SHP77 treated with DMSO at 0.1 percent for 48 hours (cell line): Measurements from ENCODE around the gene PON2.
"Not testable (repeated sequence)": the region's sequence is repeated elsewhere in the genome, so short reads cannot be mapped to it uniquely, and the experiment has no call there.

Experiments used
- DNase-seq: peaks from one replicate; lab custom pipeline; 2025; lab: John Stamatoyannopoulos, UW

PON2 gene

DNA sequence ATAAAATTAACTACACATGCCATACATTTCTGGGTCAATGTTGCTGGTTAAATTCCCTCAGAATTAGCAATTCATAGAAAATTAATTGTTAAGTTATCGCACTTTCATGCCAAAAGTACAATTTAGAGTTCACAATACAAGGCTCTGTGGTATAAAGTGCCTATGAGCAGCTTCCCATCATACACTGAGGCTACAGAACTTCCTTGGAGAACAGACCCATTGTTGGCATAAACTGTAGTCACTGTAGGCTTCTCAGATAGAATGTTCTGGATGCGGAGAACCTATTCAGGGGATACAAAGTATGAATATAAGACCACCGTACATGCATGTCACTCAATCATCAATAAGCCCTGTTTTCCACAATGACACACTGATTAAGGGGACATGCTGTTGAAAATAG, 29.6 kb downstream of the PON2 start:
- no peak for DNase-seq

DNA sequence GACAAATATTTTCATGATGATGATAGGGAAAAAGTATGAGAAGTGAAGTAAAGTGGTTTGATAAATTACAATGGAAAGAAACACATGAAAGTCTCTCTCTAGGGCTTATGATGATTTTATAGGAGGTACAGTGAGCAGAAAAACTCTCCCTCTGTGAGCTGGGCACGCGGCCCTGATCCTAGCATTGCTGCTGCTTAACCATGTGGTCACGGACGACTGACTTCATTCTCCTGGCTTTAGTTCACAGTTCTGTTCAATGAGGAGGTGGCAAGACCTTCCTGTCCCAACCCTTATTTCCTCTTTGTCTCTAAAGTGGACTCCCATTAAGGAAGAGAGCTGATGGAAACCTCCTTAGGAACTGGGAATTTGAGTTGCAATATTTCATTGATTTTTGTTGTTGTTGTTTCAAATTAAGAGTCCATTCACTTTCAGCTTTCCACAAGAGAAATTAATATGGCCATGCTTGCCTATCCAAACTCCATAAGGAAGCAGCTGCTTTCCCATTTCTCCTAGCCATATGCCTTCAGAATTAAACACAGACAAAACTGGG, 30.4 kb downstream of the PON2 start:
- no peak for DNase-seq

DNA sequence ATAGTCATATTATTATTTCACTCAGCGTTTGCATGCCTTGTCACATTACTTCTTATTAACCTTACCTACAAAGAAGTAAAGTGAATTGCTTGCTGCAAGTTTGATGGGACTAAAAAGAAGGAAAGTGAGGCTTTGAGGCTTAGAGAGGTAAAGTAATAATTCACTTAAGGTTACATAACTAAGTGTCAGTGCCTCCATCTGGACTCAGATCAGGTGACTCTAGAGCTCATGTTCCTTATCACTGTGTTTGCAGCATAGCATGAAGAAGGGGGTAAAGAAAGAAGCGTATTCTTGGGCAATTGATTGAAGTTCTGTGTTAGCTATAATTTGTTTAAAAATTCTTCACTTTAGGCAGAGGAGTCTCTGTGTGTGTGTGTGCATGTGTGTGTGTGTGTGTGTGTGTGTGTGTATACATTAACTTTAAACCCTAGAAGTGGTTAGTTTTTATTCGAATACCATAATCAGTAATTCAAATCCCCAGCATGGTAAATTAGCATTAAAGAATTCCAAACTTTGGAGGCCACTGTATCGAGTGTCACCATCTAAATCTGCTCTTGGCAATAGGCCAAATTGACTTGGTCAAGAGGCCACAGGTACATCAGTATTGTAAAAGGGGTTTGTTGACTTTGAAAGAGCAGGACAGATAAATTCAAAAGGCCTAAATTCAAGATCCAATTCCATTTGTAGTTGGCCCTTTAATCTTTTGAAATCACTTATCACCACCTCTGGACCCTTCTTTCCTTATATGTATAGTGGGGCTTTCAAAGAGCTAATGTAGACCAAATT, 36.5 kb downstream of the PON2 start:
- DNase-seq, result no peak

DNA sequence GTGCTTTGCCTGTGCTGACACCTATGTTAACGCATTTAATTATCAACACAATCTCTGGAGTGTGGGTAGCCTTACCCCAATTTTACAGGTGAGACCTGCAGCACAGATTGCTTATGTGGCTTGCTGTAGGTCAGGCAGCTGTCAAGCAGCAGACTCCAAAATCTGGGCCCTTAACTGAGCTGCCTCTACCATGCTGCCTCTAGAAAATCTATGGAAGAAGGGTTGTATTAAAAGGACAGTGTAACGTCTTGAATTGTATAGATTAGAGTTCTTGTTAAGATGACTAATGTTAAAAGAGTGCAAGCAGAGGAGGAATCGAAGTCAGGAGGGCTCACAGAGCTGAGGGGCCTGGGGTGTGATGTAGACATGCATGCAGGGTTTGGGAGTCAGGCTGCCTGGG, 37.4 kb downstream of the PON2 start:
- DNase-seq, result no peak

DNA sequence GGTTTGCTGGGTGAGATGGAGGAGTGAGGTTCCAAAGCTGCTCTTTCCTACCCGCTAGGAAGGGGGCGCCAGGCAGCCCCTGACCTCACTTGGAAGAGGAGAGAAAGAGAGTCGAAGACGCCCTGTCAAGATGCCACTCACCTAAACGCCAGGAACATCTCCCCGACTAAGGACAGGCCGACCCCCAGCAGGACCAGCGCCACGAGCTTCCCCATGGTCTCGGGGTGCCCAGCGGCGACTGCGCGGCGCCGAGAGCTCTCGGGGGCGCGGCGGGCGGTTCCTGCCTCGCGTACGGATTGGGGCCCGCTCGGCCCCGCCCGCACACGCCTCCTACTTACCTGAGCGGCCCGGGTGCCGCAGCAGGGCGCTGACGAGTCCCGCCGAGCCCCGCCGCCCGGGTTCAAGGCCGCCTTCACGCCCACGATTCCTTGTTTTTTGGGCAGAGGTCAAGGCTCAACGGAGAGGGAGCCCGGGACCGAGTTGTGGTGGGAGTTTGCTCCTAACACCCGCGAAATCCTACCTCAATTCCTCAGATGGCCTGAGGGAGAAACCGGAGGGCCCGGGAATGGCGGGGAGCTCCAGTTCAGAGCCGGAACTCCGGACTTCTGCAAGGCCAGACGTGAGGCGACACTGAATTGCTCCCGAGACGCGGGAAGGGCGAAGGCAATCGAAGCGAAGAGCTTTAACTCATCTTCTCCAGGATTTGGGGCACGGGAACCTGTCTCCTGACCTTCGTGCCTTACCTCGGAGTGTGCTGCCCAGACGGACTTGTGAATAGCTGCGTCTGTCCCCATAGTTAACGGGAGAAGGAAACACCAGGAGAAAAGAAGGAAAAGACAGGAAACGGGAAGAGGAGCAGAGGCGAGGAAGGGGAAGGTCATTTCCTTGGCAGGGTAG, 38.4 kb downstream of the PON2 start, which contains the start of gene PON3:
Gene PON3 (minus strand): TSS at position 240 of the 897 bp plus-strand sequence. CDS start 25 bp downstream, at position 215.
- no peak for DNase-seq

DNA sequence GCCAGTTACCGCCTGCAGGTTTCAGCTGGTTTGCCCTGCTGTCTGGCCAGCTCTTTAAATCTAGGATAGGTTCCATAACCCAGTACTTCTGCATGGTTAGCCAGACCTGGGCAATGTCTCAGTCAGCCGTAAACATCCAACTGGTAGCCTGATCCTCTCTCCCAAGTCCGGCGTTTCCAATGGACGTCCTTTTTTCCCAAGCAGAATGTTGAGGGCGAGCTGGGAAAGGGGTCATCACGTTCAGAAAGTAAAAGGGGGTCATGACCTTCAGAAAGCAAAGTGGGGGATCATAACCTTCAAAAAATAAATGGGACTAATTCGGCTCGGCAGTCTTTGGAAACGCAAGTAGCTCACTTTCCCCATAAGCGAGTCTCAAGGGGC, 39.1 kb downstream of the PON2 start:
- DNase-seq, result no peak

DNA sequence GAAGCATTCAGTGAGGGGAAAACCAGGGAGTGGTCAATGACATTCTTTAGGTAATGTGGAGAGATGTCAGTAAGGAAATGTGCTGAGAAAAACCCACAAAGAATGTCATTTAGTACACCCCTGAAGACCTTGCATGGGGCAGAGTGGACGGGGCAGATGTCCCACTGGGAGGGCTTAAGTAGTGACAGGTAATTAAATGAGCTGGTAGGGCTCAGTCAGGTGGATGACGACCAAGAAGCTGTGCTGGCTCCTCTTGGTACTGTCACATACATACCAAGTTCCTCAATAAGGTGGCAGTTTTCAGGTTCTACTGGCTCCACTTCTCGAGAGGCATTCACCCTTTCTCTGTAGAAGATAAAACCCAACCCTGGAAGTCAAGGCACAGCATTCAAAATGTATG, 40.5 kb downstream of the PON2 start:
- no peak for DNase-seq

DNA sequence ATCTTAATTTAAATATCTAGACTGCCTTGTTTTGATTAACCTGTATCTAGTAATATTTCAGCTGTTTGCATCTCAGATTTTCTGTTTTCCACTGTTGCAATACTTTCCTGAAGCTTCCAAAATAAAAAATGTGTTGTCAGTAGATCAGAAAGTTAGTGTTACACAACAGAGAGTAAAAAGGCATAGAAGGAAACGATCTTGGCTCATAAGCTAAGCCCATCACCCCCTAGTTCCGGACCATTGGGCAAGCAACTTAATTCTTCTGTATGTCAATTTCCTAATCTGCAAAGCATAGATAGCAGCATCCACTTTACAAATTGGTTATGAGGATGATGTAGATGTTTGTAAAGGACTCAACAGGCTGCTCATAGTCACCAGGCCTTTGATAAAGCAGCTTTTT, 43.1 kb downstream of the PON2 start:
- no peak for DNase-seq

DNA sequence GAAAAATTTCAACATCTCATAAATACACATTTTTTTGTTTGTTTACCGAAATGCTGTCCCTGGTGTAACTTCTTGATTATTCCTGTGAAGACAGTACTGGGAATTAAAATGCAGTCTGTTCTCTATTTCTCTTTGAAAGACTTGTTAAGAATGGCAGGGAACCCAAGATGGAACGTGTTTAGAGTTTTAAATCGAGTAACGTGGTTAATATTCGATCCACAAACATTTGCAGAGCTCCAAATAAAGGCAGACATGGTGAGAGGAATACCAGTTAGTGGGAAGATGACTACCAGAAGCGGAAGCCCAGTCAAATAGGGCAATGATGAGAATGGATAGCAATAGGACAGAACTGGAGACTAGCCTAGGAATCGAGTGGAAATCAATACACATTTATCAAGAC, 45.3 kb downstream of the PON2 start:
- no peak for DNase-seq

DNA sequence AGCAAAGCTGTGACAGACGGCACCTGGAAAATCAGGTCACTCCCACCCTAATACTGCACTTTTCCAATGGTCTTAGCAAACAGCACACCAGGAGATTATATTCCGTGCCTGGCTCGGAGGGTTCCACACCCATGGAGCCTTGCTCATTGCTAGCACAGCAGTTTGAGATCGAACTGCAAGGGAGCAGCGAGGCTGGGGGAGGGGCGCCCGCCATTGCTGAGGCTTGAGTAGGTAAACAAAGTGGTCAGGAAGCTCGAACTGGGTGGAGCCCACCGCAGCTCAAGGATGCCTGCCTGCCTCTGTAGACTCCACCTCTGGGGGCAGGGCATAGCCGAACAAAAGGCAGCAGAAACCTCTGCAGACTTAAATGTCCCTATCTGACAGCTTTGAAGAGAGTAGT, 55.4 kb downstream of the PON2 start:
- DNase-seq, result not testable (repeated sequence)

DNA sequence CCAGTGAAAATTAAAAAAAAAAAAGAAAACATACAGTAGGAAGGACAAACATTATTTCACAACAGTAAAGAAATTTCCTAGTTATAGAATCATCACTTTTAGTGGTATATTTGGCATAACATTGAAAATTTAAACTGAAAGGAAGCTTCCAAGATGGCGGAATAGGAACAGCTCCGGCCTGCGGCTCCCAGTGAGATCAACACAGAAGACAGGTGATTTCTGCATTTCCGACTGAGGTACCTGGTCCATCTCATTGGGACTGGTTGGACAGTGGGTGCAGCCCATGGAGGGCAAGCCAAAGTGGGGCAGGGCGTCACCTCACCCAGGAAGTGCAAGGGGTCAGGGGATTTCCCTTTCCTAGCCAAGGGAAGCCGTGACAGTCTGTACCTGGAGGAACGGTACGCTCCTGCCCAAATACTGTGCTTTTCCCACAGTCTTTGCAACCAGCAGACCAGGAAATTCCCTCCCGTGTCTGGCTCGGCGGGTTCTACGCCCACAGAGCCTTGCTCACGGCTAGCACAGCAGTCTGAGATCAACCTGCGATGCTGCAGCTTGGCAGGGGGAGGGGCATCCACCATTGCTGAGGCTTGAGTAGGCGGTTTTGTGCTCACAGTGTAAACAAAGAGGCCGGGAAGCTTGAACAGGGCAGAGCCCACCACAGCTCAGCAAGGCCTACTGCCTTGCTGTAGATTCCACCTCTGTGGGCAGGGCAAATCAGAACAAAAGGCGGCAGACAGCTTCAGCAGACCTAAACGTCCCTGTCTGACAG, 58.0 kb downstream of the PON2 start:
- DNase-seq, result no peak

DNA sequence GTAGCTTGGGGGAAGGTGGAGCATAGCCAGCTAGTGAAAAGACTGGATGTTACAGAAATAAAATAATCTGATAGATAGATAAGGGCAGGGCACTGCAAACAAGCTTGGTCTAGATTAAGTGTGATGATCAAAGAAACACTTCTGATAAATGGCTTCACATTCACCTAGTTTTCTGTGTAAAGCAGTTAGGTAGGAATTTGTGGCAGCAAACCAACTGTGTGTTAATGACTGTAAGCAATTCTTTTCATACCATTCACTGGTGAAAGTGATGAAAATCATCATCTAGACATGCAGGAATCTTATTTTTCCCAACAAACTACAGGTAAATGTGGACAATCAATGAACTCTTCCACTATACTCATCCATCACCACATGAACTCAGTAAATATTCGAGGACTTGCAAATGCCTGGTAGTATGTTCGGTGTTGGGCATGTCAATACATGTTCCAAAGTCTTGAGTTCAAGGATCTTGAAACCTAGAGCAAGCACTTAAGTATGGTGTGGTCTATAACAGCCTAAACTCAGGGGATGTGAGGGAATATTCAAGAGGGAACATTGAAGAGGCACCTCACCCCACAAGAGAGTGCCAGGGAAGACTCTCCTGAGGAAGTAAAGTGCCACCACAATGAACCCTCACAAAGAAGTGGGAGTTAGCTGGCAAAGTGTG, 59.1 kb downstream of the PON2 start:
- DNase-seq, result no peak

DNA sequence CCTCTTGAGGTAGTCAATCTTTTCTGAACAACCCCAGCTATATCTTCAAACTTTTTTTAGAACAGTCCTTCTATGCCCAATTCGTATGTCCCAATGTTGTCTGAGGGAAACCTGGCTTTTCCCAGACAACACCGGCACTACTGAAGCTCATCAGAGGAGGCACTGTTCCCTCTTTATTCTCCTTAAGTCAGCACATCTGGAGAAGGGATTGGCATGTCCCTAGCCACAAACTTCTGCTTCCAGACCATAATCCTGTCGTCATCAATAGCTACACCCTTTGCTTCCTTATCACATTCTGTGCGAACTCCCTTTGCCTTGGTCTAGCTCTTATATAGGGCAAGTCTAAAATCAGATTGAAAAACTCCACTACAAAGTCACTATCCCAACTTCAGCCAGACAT, 61.5 kb downstream of the PON2 start:
- DNase-seq, result no peak

DNA sequence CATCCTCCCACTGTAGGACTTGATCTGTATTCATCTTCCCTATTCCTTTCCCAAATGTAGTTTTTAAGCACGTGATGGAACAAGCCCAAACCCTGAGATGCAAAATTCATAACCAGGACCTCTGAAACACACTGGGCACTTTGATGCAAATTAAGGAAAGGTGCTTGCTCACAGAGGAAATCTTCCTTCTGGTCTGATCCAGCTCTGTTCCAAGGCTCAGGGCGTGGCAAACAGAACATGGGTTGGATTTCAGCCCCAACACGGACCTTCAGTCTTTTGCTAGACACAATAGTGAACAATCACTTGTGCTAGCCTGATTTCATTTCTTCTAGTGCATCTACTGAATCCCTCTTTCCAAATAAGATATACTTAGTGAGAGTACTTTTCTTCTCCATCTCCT, 66.6 kb downstream of the PON2 start:
- no peak for DNase-seq

DNA sequence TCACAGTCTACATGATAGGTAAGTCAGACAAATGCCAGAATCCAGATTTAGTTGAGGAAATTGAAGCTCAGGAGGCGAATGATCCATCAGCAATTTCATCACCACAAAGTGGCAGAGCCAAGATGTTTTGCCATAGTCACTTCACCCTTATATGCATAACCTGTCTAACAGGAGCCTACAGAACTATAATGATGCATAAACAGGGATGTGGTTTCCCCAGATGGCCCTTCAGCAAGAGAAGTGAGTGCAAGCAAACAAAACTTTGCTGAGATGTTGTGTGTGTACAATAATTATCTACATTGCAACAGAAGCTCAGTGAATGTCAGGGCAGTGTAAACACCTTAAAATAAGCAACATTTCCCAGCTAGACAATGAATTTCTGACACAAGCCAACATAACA, 67.2 kb downstream of the PON2 start:
- no peak for DNase-seq

DNA sequence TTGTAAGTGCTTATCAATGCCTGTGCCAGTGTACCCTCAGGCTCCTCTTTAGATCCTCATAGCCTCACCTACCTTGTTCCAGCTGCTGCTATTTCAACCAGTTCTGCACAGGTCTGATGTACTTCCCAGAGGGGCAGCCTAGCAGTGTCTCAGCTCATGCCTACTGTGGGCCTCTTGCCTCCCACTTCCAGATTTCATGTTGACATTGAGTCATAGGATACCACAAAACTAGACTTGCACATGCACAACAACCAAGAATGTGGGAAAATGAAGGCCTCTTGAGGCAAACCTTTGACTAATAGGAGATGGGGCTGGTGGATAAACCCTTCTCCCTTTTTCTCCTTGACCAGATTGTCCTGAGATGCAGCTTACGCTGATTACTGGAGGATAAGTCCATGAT, 69.7 kb downstream of the PON2 start:
- DNase-seq, result no peak

DNA sequence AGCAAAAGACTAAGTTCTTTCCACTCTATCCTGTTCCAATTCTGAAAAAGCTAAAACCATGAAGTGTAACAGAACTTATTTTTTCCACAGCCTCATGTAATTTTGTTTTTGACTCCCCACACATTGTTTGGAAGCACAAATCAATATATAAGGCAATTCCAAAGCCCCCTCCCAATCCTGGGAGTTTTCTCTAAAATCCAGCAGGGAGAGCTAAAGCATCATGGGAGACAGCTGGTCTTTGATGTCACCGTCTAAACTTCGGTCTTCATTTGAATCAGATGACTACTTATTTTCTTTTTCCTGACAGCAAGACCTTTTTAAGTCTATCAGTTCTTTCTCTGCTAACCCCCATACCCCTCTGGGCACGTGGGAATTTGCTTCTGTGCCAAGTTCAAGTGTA, 77.2 kb downstream of the PON2 start:
- no peak for DNase-seq
